IMR-90 (cell line): ENCODE results near the gene ZNF407.

Experiments used
- BHLHE40 ChIP-seq: fragments of 150-350 bp; IDR thresholded peaks from 2 replicates; pipeline ENCODE4 v1.6.1; 2016; ENCODE audit warnings: mild to moderate bottlenecking, low read depth, low read length
- CEBPB ChIP-seq: IDR thresholded peaks from 2 replicates; pipeline ENCODE4 v1.6.1; 2012; ENCODE audit warnings: low read depth, low read length, improper control_type of control experiment
- FOS ChIP-seq: fragments of 150-350 bp; IDR thresholded peaks from 2 replicates; pipeline ENCODE4 v1.6.1; 2016; ENCODE audit warnings: low read depth, low read length
- MAFK ChIP-seq: IDR thresholded peaks from 2 replicates; pipeline ENCODE4 v1.6.1; 2012; ENCODE audit warnings: low read depth, low read length, improper control_type of control experiment
- MAZ ChIP-seq: IDR thresholded peaks from 2 replicates; pipeline ENCODE4 v1.6.1; 2012; ENCODE audit warnings: low read depth, mild to moderate bottlenecking, low read length, improper control_type of control experiment, moderate library complexity, borderline replicate concordance
- MXI1 ChIP-seq: IDR thresholded peaks from 2 replicates; pipeline ENCODE4 v1.6.1; 2012; ENCODE audit warnings: low read depth, mild to moderate bottlenecking, low read length, moderate library complexity, borderline replicate concordance
- POLR2A ChIP-seq: IDR thresholded peaks from 2 replicates; pipeline ENCODE4 v1.6.1; 2012; ENCODE audit warnings: mild to moderate bottlenecking, low read depth, low read length
- RAD21 ChIP-seq: IDR thresholded peaks from 2 replicates; pipeline ENCODE4 v1.6.1; 2012; ENCODE audit warnings: low read length, improper control_type of control experiment
- RFX5 ChIP-seq: IDR thresholded peaks from 2 replicates; pipeline ENCODE4 v1.8.0; 2012; ENCODE audit warnings: low read depth, mild to moderate bottlenecking, low read length, moderate library complexity
- TF ChIP-seq, protein P1 (sequence below): conservative IDR thresholded peaks from 2 replicates; pipeline ENCODE4 v1.5.1; 2012; ENCODE audit warnings: mild to moderate bottlenecking, low read depth, low read length, improper control_type of control experiment
- TF ChIP-seq, protein P2 (sequence below): fragments of 150-350 bp; IDR thresholded peaks from 2 replicates; pipeline ENCODE4 v1.6.1; 2017; ENCODE audit warnings: mild to moderate bottlenecking, antibody characterized with exemption, low read length, low read depth
- TF ChIP-seq, protein P3 (sequence below): fragments of 150-350 bp; IDR thresholded peaks from 2 replicates; pipeline ENCODE4 v1.6.1; 2016; ENCODE audit warnings: low read depth, mild to moderate bottlenecking, low read length, moderate library complexity, borderline replicate concordance

DNA sequence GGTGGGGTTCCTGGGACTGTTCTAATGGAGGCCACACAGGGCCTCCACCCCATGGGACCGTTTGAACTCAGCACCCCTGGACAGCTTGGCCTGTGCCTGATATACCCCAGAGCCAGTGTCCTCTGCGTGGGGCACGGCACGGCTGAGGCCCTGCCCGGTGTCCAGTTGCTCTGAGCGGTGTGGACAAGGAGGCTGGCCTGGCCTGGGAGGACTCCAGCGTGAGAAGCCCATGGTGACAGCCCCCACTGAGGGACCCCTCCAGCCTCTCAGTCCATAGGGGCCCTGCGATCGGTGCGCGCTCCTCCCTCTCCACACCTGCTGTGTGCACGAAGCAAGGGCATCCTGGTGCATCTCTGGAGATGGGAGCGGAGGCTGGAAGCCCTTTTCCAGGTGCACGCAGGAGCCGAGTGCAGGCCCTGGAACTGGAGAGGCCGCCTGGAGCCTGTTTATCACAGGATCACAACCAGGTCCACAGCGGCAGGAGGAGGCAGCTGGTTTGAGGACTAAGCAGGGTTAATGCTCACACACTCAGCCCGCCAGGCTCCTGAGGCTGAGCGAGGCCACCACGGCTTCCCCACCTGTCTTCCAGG is 491.0 kb downstream of the ZNF407 start:
- TF ChIP-seq, protein P1, sequence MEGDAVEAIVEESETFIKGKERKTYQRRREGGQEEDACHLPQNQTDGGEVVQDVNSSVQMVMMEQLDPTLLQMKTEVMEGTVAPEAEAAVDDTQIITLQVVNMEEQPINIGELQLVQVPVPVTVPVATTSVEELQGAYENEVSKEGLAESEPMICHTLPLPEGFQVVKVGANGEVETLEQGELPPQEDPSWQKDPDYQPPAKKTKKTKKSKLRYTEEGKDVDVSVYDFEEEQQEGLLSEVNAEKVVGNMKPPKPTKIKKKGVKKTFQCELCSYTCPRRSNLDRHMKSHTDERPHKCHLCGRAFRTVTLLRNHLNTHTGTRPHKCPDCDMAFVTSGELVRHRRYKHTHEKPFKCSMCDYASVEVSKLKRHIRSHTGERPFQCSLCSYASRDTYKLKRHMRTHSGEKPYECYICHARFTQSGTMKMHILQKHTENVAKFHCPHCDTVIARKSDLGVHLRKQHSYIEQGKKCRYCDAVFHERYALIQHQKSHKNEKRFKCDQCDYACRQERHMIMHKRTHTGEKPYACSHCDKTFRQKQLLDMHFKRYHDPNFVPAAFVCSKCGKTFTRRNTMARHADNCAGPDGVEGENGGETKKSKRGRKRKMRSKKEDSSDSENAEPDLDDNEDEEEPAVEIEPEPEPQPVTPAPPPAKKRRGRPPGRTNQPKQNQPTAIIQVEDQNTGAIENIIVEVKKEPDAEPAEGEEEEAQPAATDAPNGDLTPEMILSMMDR: no peak
- no peak for TF ChIP-seq RAD21
- no peak for TF ChIP-seq FOS
- no peak for TF ChIP-seq RFX5
- no peak for TF ChIP-seq BHLHE40
- no peak for TF ChIP-seq POLR2A
- no peak for TF ChIP-seq CEBPB
- no peak for TF ChIP-seq MXI1
- TF ChIP-seq, protein P2, sequence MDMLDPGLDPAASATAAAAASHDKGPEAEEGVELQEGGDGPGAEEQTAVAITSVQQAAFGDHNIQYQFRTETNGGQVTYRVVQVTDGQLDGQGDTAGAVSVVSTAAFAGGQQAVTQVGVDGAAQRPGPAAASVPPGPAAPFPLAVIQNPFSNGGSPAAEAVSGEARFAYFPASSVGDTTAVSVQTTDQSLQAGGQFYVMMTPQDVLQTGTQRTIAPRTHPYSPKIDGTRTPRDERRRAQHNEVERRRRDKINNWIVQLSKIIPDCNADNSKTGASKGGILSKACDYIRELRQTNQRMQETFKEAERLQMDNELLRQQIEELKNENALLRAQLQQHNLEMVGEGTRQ: no peak
- TF ChIP-seq MAZ: no peak
- TF ChIP-seq MAFK: no peak
- TF ChIP-seq, protein P3, sequence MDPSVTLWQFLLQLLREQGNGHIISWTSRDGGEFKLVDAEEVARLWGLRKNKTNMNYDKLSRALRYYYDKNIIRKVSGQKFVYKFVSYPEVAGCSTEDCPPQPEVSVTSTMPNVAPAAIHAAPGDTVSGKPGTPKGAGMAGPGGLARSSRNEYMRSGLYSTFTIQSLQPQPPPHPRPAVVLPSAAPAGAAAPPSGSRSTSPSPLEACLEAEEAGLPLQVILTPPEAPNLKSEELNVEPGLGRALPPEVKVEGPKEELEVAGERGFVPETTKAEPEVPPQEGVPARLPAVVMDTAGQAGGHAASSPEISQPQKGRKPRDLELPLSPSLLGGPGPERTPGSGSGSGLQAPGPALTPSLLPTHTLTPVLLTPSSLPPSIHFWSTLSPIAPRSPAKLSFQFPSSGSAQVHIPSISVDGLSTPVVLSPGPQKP: no peak
